Effector memory CD4-positive, alpha-beta T cell (primary cell): Measurements from ENCODE around the gene DGKG.

Experiments
- DNase-seq, 3 donors: peaks; one replicate each; pipeline ENCODE4 v3.0.0-alpha.2; 2020
- H3K27ac ChIP-seq: 2 replicates; pipeline ENCODE4 v1.7.0; 2013; ENCODE audit warnings: mild to moderate bottlenecking, low read length, moderate library complexity; ENCODE audit not compliant: insufficient read depth, poor library complexity, severe bottlenecking
- H3K27me3 ChIP-seq: replicated peaks from 2 replicates; pipeline ENCODE4 v1.7.0; 2013; ENCODE audit warnings: mild to moderate bottlenecking, low read length; ENCODE audit not compliant: insufficient read depth, control insufficient read depth, poor library complexity, severe bottlenecking
- H3K36me3 ChIP-seq: 2 replicates; pipeline ENCODE4 v1.7.0; 2013; ENCODE audit warnings: mild to moderate bottlenecking, low read length, moderate library complexity; ENCODE audit not compliant: control insufficient read depth, insufficient read depth
- H3K4me1 ChIP-seq: 2 replicates; pipeline ENCODE4 v1.7.0; 2013; ENCODE audit warnings: low read length, mild to moderate bottlenecking; ENCODE audit not compliant: control insufficient read depth, insufficient read depth, poor library complexity, severe bottlenecking
- H3K4me3 ChIP-seq: 2 replicates; pipeline ENCODE4 v1.7.0; 2013; ENCODE audit warnings: low read length, low read depth, mild to moderate bottlenecking; ENCODE audit not compliant: insufficient read depth, poor library complexity, severe bottlenecking
- H3K9me3 ChIP-seq: 2 replicates; pipeline ENCODE4 v1.7.0; 2013; ENCODE audit warnings: mild to moderate bottlenecking, low read length, moderate library complexity; ENCODE audit not compliant: control insufficient read depth

DGKG gene

GRCh38 chr3:186217820-186218164 lies 144.2 kb downstream of the DGKG start:
- H3K27me3 ChIP-seq: no peaks in the 10 kb centered on the region
- no peaks in the 10 kb centered on the region for H3K4me1 ChIP-seq
- H3K4me3 ChIP-seq: no peak overlapping the region
- no peak for DNase-seq
- H3K27ac ChIP-seq: no peak overlapping the region
- H3K9me3 ChIP-seq: no peaks in the 10 kb centered on the region
- H3K36me3 ChIP-seq: no peaks in the 10 kb centered on the region

DNA sequence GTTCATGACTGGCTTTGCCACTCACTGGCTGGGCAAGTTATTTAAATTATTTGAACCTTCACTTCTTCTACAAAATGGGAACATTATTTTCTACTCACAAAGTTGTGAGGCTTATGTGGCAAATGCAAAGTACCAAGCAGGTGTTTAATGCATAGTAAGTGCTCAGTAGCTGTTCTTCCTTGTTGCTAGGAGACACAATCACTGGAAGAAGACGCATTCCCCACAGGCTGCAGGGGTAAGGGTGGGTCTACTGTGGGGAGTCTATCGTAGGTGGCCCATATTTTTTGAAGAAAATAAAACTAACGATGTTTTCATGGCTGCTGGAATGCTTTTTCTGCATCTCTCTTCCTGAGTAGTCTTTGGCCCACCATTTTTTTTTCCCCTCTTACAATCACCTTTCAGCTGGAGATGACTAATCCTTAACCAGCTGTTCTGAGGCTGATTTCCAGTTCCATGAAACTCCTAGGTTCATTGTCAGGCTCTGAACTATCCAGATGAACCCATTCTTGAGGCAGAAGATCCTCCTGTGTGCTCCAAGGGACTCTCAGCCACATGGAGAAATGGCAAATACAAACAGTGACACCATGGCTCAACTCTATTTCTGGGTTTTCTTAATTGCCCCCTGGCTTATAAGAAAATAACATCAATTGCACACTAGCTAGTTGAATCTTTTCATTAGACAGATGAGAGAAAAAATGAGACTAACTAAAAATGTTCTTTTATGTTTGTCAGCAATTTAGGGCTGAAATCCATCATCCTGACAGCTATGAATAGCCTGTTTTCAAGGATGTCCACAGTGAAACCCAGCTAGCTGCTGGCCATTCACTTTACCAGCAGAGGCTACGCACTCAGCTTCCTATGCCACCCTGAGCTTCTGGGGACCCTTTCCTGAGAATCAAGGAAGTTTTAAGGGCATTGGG lies 144.9 kb downstream of the DGKG start:
- no peaks in the 10 kb centered on the region for H3K4me1 ChIP-seq
- DNase-seq: no peak
- H3K36me3 ChIP-seq: no peaks in the 10 kb centered on the region
- H3K4me3 ChIP-seq: no peak overlapping the region
- no peaks in the 10 kb centered on the region for H3K27me3 ChIP-seq
- H3K9me3 ChIP-seq: no peaks in the 10 kb centered on the region
- no peak overlapping the region for H3K27ac ChIP-seq

- H3K36me3 ChIP-seq: no peaks in the 10 kb centered on the region
- no peak overlapping the region for H3K4me3 ChIP-seq
- no peaks in the 10 kb centered on the region for H3K4me1 ChIP-seq
Measured at GRCh38 chr3:186214670-186215069, 147.4 kb downstream of the DGKG start.

DNA sequence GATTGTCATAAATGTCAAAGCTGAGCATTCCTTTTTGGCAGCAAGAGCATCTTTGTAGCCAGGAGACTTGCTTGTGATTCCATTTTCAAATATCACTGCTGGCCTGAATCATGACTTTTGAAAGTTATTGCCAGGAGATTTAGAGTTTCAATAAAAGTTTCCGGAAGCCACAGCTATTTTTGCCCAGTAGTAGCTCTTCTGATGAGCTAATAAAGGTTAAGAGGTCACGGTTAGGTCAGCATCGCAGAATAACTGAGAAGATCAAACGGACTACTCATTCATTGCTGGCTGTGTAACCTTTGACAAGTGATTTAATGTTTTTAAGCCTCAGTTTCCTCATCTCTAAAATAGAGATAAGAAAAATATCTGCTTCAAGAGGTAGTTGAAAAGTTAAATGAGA lies 148.1 kb downstream of the DGKG start:
- no peak for DNase-seq
- H3K9me3 ChIP-seq: no peaks in the 10 kb centered on the region
- H3K4me1 ChIP-seq: no peaks in the 10 kb centered on the region
- no peak overlapping the region for H3K4me3 ChIP-seq
- no peak overlapping the region for H3K27ac ChIP-seq
- no peaks in the 10 kb centered on the region for H3K27me3 ChIP-seq
- H3K36me3 ChIP-seq: no peaks in the 10 kb centered on the region

More at GRCh38 chr3:186214670-186215069, 147.4 kb downstream of the DGKG start:
- no peaks in the 10 kb centered on the region for H3K27me3 ChIP-seq
- H3K27ac ChIP-seq: no peak overlapping the region
- no peak for DNase-seq
- H3K9me3 ChIP-seq: no peaks in the 10 kb centered on the region

GRCh38 chr3:186212611-186213010 lies 149.4 kb downstream of the DGKG start:
- Histone ChIP-seq H3K27ac (no peak overlapping the region), H3K4me3 (no peak overlapping the region), H3K27me3 (no peaks in the 10 kb centered on the region), H3K36me3 (no peaks in the 10 kb centered on the region), H3K4me1 (no peaks in the 10 kb centered on the region), H3K9me3 (no peaks in the 10 kb centered on the region)
- no peak for DNase-seq

- no peak overlapping the region for H3K27ac ChIP-seq
Measured at GRCh38 chr3:186210852-186211500, 151.1 kb downstream of the DGKG start.

DNA sequence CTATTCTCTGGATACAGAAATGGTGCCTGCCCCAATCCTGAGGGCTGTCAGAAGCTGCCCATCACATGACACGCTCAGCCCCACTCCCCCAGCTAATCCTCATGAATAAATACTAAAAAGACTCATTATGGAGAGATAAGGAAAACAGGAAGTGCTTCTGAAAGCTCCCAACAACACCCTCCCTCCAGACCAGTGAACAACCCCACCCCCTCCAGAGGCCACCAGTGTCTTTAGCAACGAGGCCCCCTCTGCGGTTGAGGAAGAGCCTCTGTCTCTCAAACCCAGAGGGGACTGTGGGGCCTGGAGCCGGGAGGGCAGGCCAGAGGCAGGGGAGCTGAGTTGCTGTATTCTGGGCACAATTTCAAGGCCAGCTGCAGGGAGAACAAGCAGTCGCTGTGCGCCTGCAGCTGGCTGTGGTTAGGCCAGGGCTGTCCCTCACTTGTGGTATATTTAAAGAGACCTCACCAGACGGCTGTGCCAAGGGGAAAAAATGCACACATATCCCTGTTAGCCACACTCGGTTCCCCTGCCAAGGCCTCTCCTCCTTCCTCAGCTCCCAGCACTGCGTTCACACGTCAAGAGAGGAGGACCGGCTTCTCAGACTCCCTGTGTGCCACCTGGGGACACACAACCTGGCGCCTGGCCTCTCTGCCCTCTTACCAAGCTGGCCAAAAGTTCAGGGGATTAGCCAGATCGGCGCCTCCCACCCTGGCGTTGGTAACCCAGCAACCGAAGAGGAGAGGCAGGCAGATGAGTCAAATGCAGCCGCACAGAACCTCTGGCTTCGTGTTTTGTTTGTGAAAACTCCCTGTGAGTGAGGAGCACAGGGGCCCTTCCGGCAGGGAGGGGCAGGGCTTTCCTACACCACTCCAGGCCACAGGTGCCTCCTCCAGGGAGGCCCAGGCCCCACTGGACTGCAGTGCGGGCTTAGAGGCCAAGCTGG lies 152.0 kb downstream of the DGKG start:
- Histone ChIP-seq H3K27ac (no peak overlapping the region), H3K9me3 (no peaks in the 10 kb centered on the region), H3K4me3 (no peak overlapping the region), H3K27me3 (no peaks in the 10 kb centered on the region), H3K4me1 (no peaks in the 10 kb centered on the region), H3K36me3 (no peaks in the 10 kb centered on the region)
- DNase-seq: no peak

More at GRCh38 chr3:186210852-186211500, 151.1 kb downstream of the DGKG start:
- Histone ChIP-seq H3K27me3 (no peaks in the 10 kb centered on the region), H3K9me3 (no peaks in the 10 kb centered on the region), H3K4me3 (no peak overlapping the region), H3K4me1 (no peaks in the 10 kb centered on the region), H3K36me3 (no peaks in the 10 kb centered on the region)
- DNase-seq: no peak

GRCh38 chr3:186208296-186208989 lies 153.6 kb downstream of the DGKG start:
- no peaks in the 10 kb centered on the region for H3K4me1 ChIP-seq
- DNase-seq: no peak
- no peaks in the 10 kb centered on the region for H3K9me3 ChIP-seq
- no peaks in the 10 kb centered on the region for H3K36me3 ChIP-seq
- no peak overlapping the region for H3K27ac ChIP-seq
- no peak overlapping the region for H3K4me3 ChIP-seq
- H3K27me3 ChIP-seq: no peaks in the 10 kb centered on the region

GRCh38 chr3:186207515-186207914 lies 154.5 kb downstream of the DGKG start:
- DNase-seq: no peak
- Histone ChIP-seq H3K4me1 (no peaks in the 10 kb centered on the region), H3K27ac (no peak overlapping the region), H3K27me3 (no peaks in the 10 kb centered on the region), H3K36me3 (no peaks in the 10 kb centered on the region), H3K4me3 (no peak overlapping the region), H3K9me3 (no peaks in the 10 kb centered on the region)
